ENCODE data around the gene PALS2. TPM values are rescaled to one million over a fixed set of nuclear protein-coding genes. Genes with fewer than 3 reads are reported as not detected.

Gene PALS2
- total RNA-seq, 2 experiments from 2014 or later = 26.3 to 75.9 TPM

- H3K36me3 ChIP-seq (ENCODE audit: insufficient read depth, low read length) = no peaks in the 10 kb centered on the region
- intact Hi-C loops (cut with micrococcal nuclease; ENCODE audit: unreplicated experiment) = no loop called here
- POLR2A ChIA-PET = interaction anchor here (1.6 kb wide), 1 partner anchor 8 kb away, joined by 6 read pairs; no protein-coding TSS in a partner anchor
- no peak for DNase-seq (ENCODE audit: low spot score)
- no peak for TF ChIP-seq CTCF (conservative IDR thresholded peaks at IDR 0.05; ENCODE audit: low read length)
- TF ChIP-seq EZH2phosphoT487 (IDR thresholded peaks at IDR 0.05; ENCODE audit: borderline replicate concordance, low read depth, low read length) = no peak
- no peak overlapping the region for H3K4me2 ChIP-seq (ENCODE audit: low read length)
- no peaks in the 10 kb centered on the region for H3K79me2 ChIP-seq (ENCODE audit: insufficient read depth, low read depth, low read length)
- H4K20me1 ChIP-seq (ENCODE audit: insufficient read depth, low read length) = no peaks in the 10 kb centered on the region
- H3K9me3 ChIP-seq (ENCODE audit: low read length) = no peaks in the 10 kb centered on the region
- H3K9me2 ChIP-seq (ENCODE audit: insufficient read depth, low read length) = no peaks in the 10 kb centered on the region
- no peak overlapping the region for H2AFZ ChIP-seq (ENCODE audit: low read length)
- CTCF ChIA-PET (ENCODE audit: unreplicated experiment) = no interaction called here
- no peak overlapping the region for H3K27ac ChIP-seq (ENCODE audit: low read depth, low read length, poor library complexity, severe bottlenecking)
- H3K4me1 ChIP-seq (ENCODE audit: insufficient read depth, low read length, poor library complexity, severe bottlenecking) = no peaks in the 10 kb centered on the region
- no TSS peak for BruUV-seq (replicated peaks)
- no peak overlapping the region for H3K4me3 ChIP-seq (ENCODE audit: low read depth, low read length, poor library complexity, severe bottlenecking)
These were observed 12.5 kb upstream of the PALS2 start for GRCh38 chr7:24560772-24561171.

- Histone ChIP-seq H3K27ac (ENCODE audit: low read depth, low read length, poor library complexity, severe bottlenecking) (no peak overlapping the region), H3K4me3 (ENCODE audit: low read depth, low read length, poor library complexity, severe bottlenecking) (no peak overlapping the region), H3K9me2 (ENCODE audit: insufficient read depth, low read length) (no peaks in the 10 kb centered on the region), H2AFZ (ENCODE audit: low read length) (no peak overlapping the region), H3K4me1 (ENCODE audit: insufficient read depth, low read length, poor library complexity, severe bottlenecking) (no peaks in the 10 kb centered on the region), H3K9me3 (ENCODE audit: low read length) (no peaks in the 10 kb centered on the region), H3K4me2 (ENCODE audit: low read length) (no peak overlapping the region), H3K36me3 (ENCODE audit: insufficient read depth, low read length) (no peaks in the 10 kb centered on the region), H3K79me2 (ENCODE audit: insufficient read depth, low read depth, low read length) (no peaks in the 10 kb centered on the region), H4K20me1 (ENCODE audit: insufficient read depth, low read length) (no peaks in the 10 kb centered on the region)
- no peak for DNase-seq (ENCODE audit: low spot score)
- no TSS peak for BruUV-seq (replicated peaks)
- ChIA-PET POLR2A (interaction anchor here (0.7 kb wide), 1 partner anchor 330 kb away, joined by 3 read pairs; no protein-coding TSS in a partner anchor), CTCF (ENCODE audit: unreplicated experiment) (no interaction called here)
- intact Hi-C loops (cut with micrococcal nuclease; ENCODE audit: unreplicated experiment) = no loop called here
- TF ChIP-seq CTCF (conservative IDR thresholded peaks at IDR 0.05; ENCODE audit: low read length) (no peak), EZH2phosphoT487 (IDR thresholded peaks at IDR 0.05; ENCODE audit: borderline replicate concordance, low read depth, low read length) (no peak)
These were observed 7.0 kb upstream of the PALS2 start for GRCh38 chr7:24566274-24566673.

- H3K79me2 ChIP-seq (ENCODE audit: insufficient read depth, low read depth, low read length) = peaks cover 21% of the 10 kb centered on the region
- TF ChIP-seq EZH2phosphoT487 (IDR thresholded peaks at IDR 0.05; ENCODE audit: borderline replicate concordance, low read depth, low read length) (no peak), CTCF (conservative IDR thresholded peaks at IDR 0.05; ENCODE audit: low read length) (no peak)
- no peaks in the 10 kb centered on the region for H3K9me2 ChIP-seq (ENCODE audit: insufficient read depth, low read length)
- DNase-seq (ENCODE audit: low spot score) = no peak
- no TSS peak for BruUV-seq (replicated peaks)
- no peak overlapping the region for H2AFZ ChIP-seq (ENCODE audit: low read length)
- intact Hi-C loops (cut with micrococcal nuclease; ENCODE audit: unreplicated experiment) = loop anchor here (5.0 to 10.0 kb wide), 3 partner anchors 224 to 1026 kb away; no protein-coding TSS in a partner anchor
- CTCF ChIA-PET (ENCODE audit: unreplicated experiment) = no interaction called here
- no peaks in the 10 kb centered on the region for H3K9me3 ChIP-seq (ENCODE audit: low read length)
- H3K4me2 ChIP-seq (ENCODE audit: low read length) = no peak overlapping the region
- H4K20me1 ChIP-seq (ENCODE audit: insufficient read depth, low read length) = peaks cover 18% of the 10 kb centered on the region
- no peaks in the 10 kb centered on the region for H3K36me3 ChIP-seq (ENCODE audit: insufficient read depth, low read length)
- H3K4me1 ChIP-seq (ENCODE audit: insufficient read depth, low read length, poor library complexity, severe bottlenecking) = peaks cover 16% of the 10 kb centered on the region
- no peak overlapping the region for H3K27ac ChIP-seq (ENCODE audit: low read depth, low read length, poor library complexity, severe bottlenecking)
- POLR2A ChIA-PET = interaction anchor here (0.5 kb wide), 1 partner anchor 229 kb away, joined by 4 read pairs; no protein-coding TSS in a partner anchor
- H3K4me3 ChIP-seq (ENCODE audit: low read depth, low read length, poor library complexity, severe bottlenecking) = no peak overlapping the region
These were observed 2.3 kb upstream of the PALS2 start for GRCh38 chr7:24570983-24571382.
